Measurements from ENCODE around the gene ADAMTSL2.

Gene ADAMTSL2

GRCh38 chr9:133502112-133502511 is 32.4 kb upstream of the ADAMTSL2 start:
- DNase-seq, result no peak

- DNase-seq, result no peak
Observed at GRCh38 chr9:133505186-133505830, 29.2 kb upstream of the ADAMTSL2 start.

- no peak for DNase-seq
Observed at GRCh38 chr9:133505901-133506652, 28.4 kb upstream of the ADAMTSL2 start.

- no peak for DNase-seq
Observed at GRCh38 chr9:133506653-133507038, 27.9 kb upstream of the ADAMTSL2 start.

- no peak for DNase-seq
Observed at GRCh38 chr9:133507246-133507965, 27.1 kb upstream of the ADAMTSL2 start.

GRCh38 chr9:133508046-133508445 is 26.5 kb upstream of the ADAMTSL2 start:
- no peak for DNase-seq

GRCh38 chr9:133509179-133510083 is 25.1 kb upstream of the ADAMTSL2 start:
- DNase-seq, result no peak

GRCh38 chr9:133510926-133511505 is 23.5 kb upstream of the ADAMTSL2 start:
- DNase-seq, result no peak

GRCh38 chr9:133511607-133512006 is 22.9 kb upstream of the ADAMTSL2 start:
- DNase-seq, result no peak

- DNase-seq, result no peak
Observed at GRCh38 chr9:133512253-133513213, 22.0 kb upstream of the ADAMTSL2 start.

GRCh38 chr9:133513214-133514100 is 21.0 kb upstream of the ADAMTSL2 start:
- DNase-seq, result no peak

- no peak for DNase-seq
Observed at GRCh38 chr9:133514460-133515239, 19.9 kb upstream of the ADAMTSL2 start.

- DNase-seq, result no peak
Observed at GRCh38 chr9:133515240-133515610, 19.3 kb upstream of the ADAMTSL2 start.

- DNase-seq, result no peak
Observed at GRCh38 chr9:133515615-133516255, 18.8 kb upstream of the ADAMTSL2 start.

GRCh38 chr9:133516256-133516960 is 18.1 kb upstream of the ADAMTSL2 start:
- DNase-seq, result no peak

GRCh38 chr9:133516961-133517350 is 17.5 kb upstream of the ADAMTSL2 start:
- no peak for DNase-seq

- no peak for DNase-seq
Observed at GRCh38 chr9:133517711-133518110, 16.8 kb upstream of the ADAMTSL2 start.

GRCh38 chr9:133518200-133518599 is 16.3 kb upstream of the ADAMTSL2 start:
- DNase-seq, result no peak
